Measurements from ENCODE around the gene GBP3. TPM values are rescaled to one million over a fixed set of nuclear protein-coding genes. Genes with fewer than 3 reads are reported as not detected.

The GBP3 gene
- total and polyA plus RNA-seq, 9 of the 15 experiments (the other 6 are each of a cell fraction or from before 2014, with no cell fraction given): 0.07 to 0.14 (median 0.11) TPM; not detected in 4

- CTCF ChIA-PET (ENCODE audit: low intra/inter-chr PET ratio): no interaction called here
- Histone ChIP-seq H3K4me2 (ENCODE audit: insufficient read depth, low read length) (no peak overlapping the region), H3K4me3 (no peak overlapping the region), H3K9ac (ENCODE audit: insufficient read depth in 1 of 2, low read depth in 2 of 2, low read length in 2 of 2) (no peak overlapping the region), H2AFZ (ENCODE audit: low read depth, low read length) (no peak overlapping the region), H3K9me3 (replicated peaks; ENCODE audit: control insufficient read depth, insufficient read depth, low read depth, low read length) (no peaks in the 10 kb centered on the region), H3K27me3 (ENCODE audit: control insufficient read depth in 2 of 2, insufficient read depth in 2 of 2, low read length in 2 of 2) (no peaks in the 10 kb centered on the region), H3K36me3 (ENCODE audit: control insufficient read depth, insufficient read depth, low read length) (no peaks in the 10 kb centered on the region), H3K79me2 (ENCODE audit: control insufficient read depth, insufficient read depth, low read length) (no peaks in the 10 kb centered on the region), H4K20me1 (replicated peaks; ENCODE audit: control insufficient read depth, insufficient read depth, low read length) (no peaks in the 10 kb centered on the region), H3K27ac (ENCODE audit: extremely low read depth, low read depth, low read length) (no peak overlapping the region), H3K9me1 (ENCODE audit: control insufficient read depth, insufficient read depth, low read length) (no peaks in the 10 kb centered on the region), H3K4me1 (replicated peaks in 1 of 2; ENCODE audit: control insufficient read depth in 2 of 2, insufficient read depth in 2 of 2, low read length in 2 of 2) (peaks cover 0 to 8% of the 10 kb centered on the region in 2 experiments; a peak in 2 of 5 replicates)
- BruUV-seq (replicated peaks): no TSS peak
- DNase-seq (ENCODE audit: extremely low read depth in 1 of 4, low spot score in 3 of 4): no peak
- intact Hi-C loops (cut with micrococcal nuclease): no loop called here
- POLR2A ChIA-PET: no interaction called here
- in situ Hi-C loops (cut with MboI): no loop called here
- no peak for FAIRE-seq
- 0% methylated on average over 1 of the region's 1 CpG for WGBS (ENCODE audit: insufficient coverage, low coverage, missing lambda C conversion rate)
- ATAC-seq: no peak
- TF ChIP-seq MYBL2 (IDR thresholded peaks at IDR 0.05; ENCODE audit: low read depth) (no peak), MYBL2 (CRISPR knock-in tag; IDR thresholded peaks at IDR 0.05; ENCODE audit: borderline replicate concordance) (no peak), TRIM24 (IDR thresholded peaks at IDR 0.05) (no peak), NCOA4 (IDR thresholded peaks at IDR 0.05; ENCODE audit: partially characterized antibody) (no peak), POLR2AphosphoS5 (IDR thresholded peaks at IDR 0.05; ENCODE audit: control insufficient read depth, insufficient read depth, low read depth, low read length) (no peak), SRSF1 (IDR thresholded peaks at IDR 0.05; ENCODE audit: low read depth, low read length) (no peak), JUN (IDR thresholded peaks at IDR 0.05; ENCODE audit: borderline replicate concordance, low read depth, low read length) (no peak), JUN (CRISPR knock-in tag; IDR thresholded peaks at IDR 0.05; ENCODE audit: borderline replicate concordance) (no peak), ZNF76 (CRISPR knock-in tag; IDR thresholded peaks at IDR 0.05; ENCODE audit: borderline replicate concordance) (no peak), ZSCAN32 (CRISPR knock-in tag; IDR thresholded peaks at IDR 0.05) (no peak), CLOCK (CRISPR knock-in tag; IDR thresholded peaks at IDR 0.05; ENCODE audit: borderline replicate concordance) (no peak), IRF1 (CRISPR knock-in tag; IDR thresholded peaks at IDR 0.05; ENCODE audit: borderline replicate concordance) (no peak), CHD2 (IDR thresholded peaks at IDR 0.05; ENCODE audit: low read depth, low read length) (no peak), YY1 (IDR thresholded peaks at IDR 0.05; ENCODE audit: borderline replicate concordance in 1 of 3, control insufficient read depth in 1 of 3, extremely low read depth in 1 of 3, insufficient read depth in 3 of 3, insufficient read length in 1 of 3, insufficient replicate concordance in 2 of 3, low read depth in 1 of 3, low read length in 2 of 3) (no peak)
- TF ChIP-seq, protein P1, sequence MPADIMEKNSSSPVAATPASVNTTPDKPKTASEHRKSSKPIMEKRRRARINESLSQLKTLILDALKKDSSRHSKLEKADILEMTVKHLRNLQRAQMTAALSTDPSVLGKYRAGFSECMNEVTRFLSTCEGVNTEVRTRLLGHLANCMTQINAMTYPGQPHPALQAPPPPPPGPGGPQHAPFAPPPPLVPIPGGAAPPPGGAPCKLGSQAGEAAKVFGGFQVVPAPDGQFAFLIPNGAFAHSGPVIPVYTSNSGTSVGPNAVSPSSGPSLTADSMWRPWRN (IDR thresholded peaks at IDR 0.05; ENCODE audit: low read depth): no peak
- TF ChIP-seq, protein P2, sequence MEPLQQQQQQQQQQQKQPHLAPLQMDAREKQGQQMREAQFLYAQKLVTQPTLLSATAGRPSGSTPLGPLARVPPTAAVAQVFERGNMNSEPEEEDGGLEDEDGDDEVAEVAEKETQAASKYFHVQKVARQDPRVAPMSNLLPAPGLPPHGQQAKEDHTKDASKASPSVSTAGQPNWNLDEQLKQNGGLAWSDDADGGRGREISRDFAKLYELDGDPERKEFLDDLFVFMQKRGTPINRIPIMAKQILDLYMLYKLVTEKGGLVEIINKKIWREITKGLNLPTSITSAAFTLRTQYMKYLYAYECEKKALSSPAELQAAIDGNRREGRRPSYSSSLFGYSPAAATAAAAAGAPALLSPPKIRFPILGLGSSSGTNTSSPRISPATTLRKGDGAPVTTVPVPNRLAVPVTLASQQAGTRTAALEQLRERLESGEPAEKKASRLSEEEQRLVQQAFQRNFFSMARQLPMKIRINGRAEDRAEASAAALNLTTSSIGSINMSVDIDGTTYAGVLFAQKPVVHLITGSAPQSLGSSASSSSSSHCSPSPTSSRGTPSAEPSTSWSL (CRISPR knock-in tag; IDR thresholded peaks at IDR 0.05; ENCODE audit: borderline replicate concordance): no peak
Observed at GRCh38 chr1:89037186-89037585, 14.5 kb upstream of the GBP3 start.
